ENCODE data around the gene ZNF836.

Gene ZNF836

GRCh38 chr19:52170863-52171320, 529 bp downstream of the ZNF836 start:
- H3K27ac ChIP-seq = no peak overlapping the region
- TF ChIP-seq FOXP2 (optimal IDR thresholded peaks at IDR 0.05; ENCODE audit: control extremely low read depth, extremely low read length, insufficient read depth) (no peak), EZH2 (IDR thresholded peaks at IDR 0.05) (no peak), POLR2AphosphoS5 (IDR thresholded peaks at IDR 0.05; ENCODE audit: borderline replicate concordance, low read depth, low read length) (no peak)

DNA sequence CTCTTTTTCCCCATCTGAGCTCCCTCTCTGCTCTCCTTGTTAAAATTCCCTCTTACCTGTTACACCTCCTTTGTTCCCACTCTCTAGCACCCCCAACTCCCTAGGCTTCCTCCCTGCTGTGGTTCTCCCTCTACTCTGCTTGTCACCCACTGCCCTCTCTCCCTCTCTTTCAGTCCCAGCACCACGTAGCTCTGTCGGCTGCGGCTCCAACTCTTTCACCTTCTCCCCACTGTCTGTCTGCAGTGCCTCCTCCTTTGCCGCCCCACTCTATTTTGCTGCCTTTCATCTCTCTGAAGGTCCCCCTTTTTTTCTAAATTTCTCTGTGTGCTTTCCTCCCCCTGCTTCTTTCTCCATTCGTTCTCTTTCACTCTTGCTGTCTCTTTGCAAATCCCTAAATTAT, 1.1 kb downstream of the ZNF836 start:
- no peak for DNase-seq (ENCODE audit: low read depth, low spot score)
- Histone ChIP-seq H3K27ac (no peak overlapping the region), H3K9ac (ENCODE audit: insufficient read length) (no peak overlapping the region), H3K9me3 (ENCODE audit: low read depth, low read length) (peaks cover 3% of the 10 kb centered on the region), H3K4me3 (peak overlapping the region; percentile 81), H3K36me3 (ENCODE audit: insufficient read depth, low read length) (peaks cover 8% of the 10 kb centered on the region; the same call in 1 of the 2 replicates)
- TF ChIP-seq POLR2AphosphoS5 (IDR thresholded peaks at IDR 0.05; ENCODE audit: borderline replicate concordance, low read depth, low read length) (no peak), EZH2 (IDR thresholded peaks at IDR 0.05) (no peak), FOXP2 (optimal IDR thresholded peaks at IDR 0.05; ENCODE audit: control extremely low read depth, extremely low read length, insufficient read depth) (no peak)

More at GRCh38 chr19:52170863-52171320, 529 bp downstream of the ZNF836 start:
- H3K36me3 ChIP-seq (ENCODE audit: insufficient read depth, low read length) = peaks cover 8% of the 10 kb centered on the region; the same call in 1 of the 2 replicates
- peaks cover 3% of the 10 kb centered on the region for H3K9me3 ChIP-seq (ENCODE audit: low read depth, low read length)
- H3K4me3 ChIP-seq = peak overlapping the region; percentile 81
- H3K9ac ChIP-seq (ENCODE audit: insufficient read length) = peak overlapping the region; percentile 79
- DNase-seq (ENCODE audit: low read depth, low spot score) = no peak

DNA sequence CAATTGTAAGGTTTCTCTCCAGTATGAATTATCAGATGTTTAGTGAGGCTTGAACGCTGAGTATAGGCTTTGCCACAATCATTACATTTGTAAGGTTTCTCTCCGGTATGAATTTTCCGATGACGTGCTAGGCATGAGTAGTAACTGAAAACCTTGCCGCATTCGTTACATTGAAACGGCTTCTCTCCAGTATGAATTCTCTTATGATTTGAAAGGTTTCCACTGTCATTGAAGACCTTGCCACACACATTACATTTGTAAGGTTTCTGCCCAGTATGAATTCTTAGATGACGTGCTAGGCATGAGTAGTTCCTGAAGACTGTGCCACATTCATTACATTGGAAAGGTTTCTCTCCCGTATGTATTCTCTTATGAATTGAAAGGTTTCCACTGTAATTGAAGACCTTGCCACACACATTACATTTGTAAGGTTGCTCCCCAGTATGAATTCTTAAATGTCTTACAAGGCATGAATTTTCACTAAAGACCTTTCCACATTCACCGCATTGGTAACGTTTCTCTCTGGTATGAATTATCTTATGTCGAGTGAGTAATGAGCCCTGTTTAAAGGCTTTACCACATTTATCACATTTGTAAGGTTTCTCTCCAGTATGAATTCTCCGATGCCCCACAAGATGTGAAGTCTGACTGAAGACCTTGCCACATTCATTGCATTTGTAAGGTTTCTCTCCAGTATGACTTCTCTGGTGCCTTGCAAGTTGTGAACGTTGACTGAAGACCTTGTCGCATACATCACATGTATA, 15.6 kb downstream of the ZNF836 start:
- no peaks in the 10 kb centered on the region; the same call in 1 of the 2 replicates for H3K36me3 ChIP-seq (ENCODE audit: insufficient read depth, low read length)

GRCh38 chr19:52148256-52148655, 23.2 kb downstream of the ZNF836 start:
- H3K9me3 ChIP-seq (ENCODE audit: low read depth, low read length) = no peaks in the 10 kb centered on the region; the same call in 1 of the 2 replicates
- H3K9ac ChIP-seq (ENCODE audit: insufficient read length) = no peak overlapping the region
- H3K4me3 ChIP-seq = no peak overlapping the region
- no peak for TF ChIP-seq EZH2 (IDR thresholded peaks at IDR 0.05)
- no peak for TF ChIP-seq FOXP2 (optimal IDR thresholded peaks at IDR 0.05; ENCODE audit: control extremely low read depth, extremely low read length, insufficient read depth)
- no peak for TF ChIP-seq POLR2AphosphoS5 (IDR thresholded peaks at IDR 0.05; ENCODE audit: borderline replicate concordance, low read depth, low read length)
- no peak for DNase-seq (ENCODE audit: low read depth, low spot score)
- H3K27ac ChIP-seq = no peak overlapping the region
- no peaks in the 10 kb centered on the region for H3K36me3 ChIP-seq (ENCODE audit: insufficient read depth, low read length)

More for the DNA sequence above, 15.6 kb downstream of the ZNF836 start:
- Histone ChIP-seq H3K27ac (no peak overlapping the region), H3K9ac (ENCODE audit: insufficient read length) (no peak overlapping the region), H3K4me3 (no peak overlapping the region), H3K9me3 (ENCODE audit: low read depth, low read length) (peaks cover 12% of the 10 kb centered on the region; the same call in 1 of the 2 replicates)
- no peak for DNase-seq (ENCODE audit: low read depth, low spot score)
- TF ChIP-seq EZH2 (IDR thresholded peaks at IDR 0.05) (no peak), POLR2AphosphoS5 (IDR thresholded peaks at IDR 0.05; ENCODE audit: borderline replicate concordance, low read depth, low read length) (no peak), FOXP2 (optimal IDR thresholded peaks at IDR 0.05; ENCODE audit: control extremely low read depth, extremely low read length, insufficient read depth) (no peak)

GRCh38 chr19:52142001-52142595, 29.3 kb downstream of the ZNF836 start:
- Histone ChIP-seq H3K36me3 (ENCODE audit: insufficient read depth, low read length) (peaks cover 10% of the 10 kb centered on the region), H3K9ac (ENCODE audit: insufficient read length) (no peak overlapping the region), H3K4me3 (no peak overlapping the region), H3K27ac (no peak overlapping the region), H3K9me3 (ENCODE audit: low read depth, low read length) (peaks cover 5% of the 10 kb centered on the region; the same call in 1 of the 2 replicates)
- no peak for DNase-seq (ENCODE audit: low read depth, low spot score)
- no peak for TF ChIP-seq EZH2 (IDR thresholded peaks at IDR 0.05)
- no peak for TF ChIP-seq POLR2AphosphoS5 (IDR thresholded peaks at IDR 0.05; ENCODE audit: borderline replicate concordance, low read depth, low read length)
- TF ChIP-seq FOXP2 (optimal IDR thresholded peaks at IDR 0.05; ENCODE audit: control extremely low read depth, extremely low read length, insufficient read depth) = no peak

GRCh38 chr19:52141203-52141602, 30.2 kb downstream of the ZNF836 start:
- Histone ChIP-seq H3K27ac (no peak overlapping the region), H3K9ac (ENCODE audit: insufficient read length) (no peak overlapping the region), H3K9me3 (ENCODE audit: low read depth, low read length) (peaks cover 10% of the 10 kb centered on the region; the same call in 1 of the 2 replicates), H3K4me3 (no peak overlapping the region), H3K36me3 (ENCODE audit: insufficient read depth, low read length) (peaks cover 16% of the 10 kb centered on the region)
- no peak for TF ChIP-seq FOXP2 (optimal IDR thresholded peaks at IDR 0.05; ENCODE audit: control extremely low read depth, extremely low read length, insufficient read depth)
- TF ChIP-seq POLR2AphosphoS5 (IDR thresholded peaks at IDR 0.05; ENCODE audit: borderline replicate concordance, low read depth, low read length) = no peak
- TF ChIP-seq EZH2 (IDR thresholded peaks at IDR 0.05) = no peak
- no peak for DNase-seq (ENCODE audit: low read depth, low spot score)

GRCh38 chr19:52140032-52140710, 31.2 kb downstream of the ZNF836 start:
- peak overlapping the region; percentile 12 for H3K9ac ChIP-seq (ENCODE audit: insufficient read length)

More at GRCh38 chr19:52140032-52140710, 31.2 kb downstream of the ZNF836 start:
- peaks cover 22% of the 10 kb centered on the region for H3K36me3 ChIP-seq (ENCODE audit: insufficient read depth, low read length)
- peak overlapping the region; percentile 96 for H3K4me3 ChIP-seq
- peaks cover 14% of the 10 kb centered on the region for H3K9me3 ChIP-seq (ENCODE audit: low read depth, low read length)
- no peak for DNase-seq (ENCODE audit: low read depth, low spot score)
- no peak for TF ChIP-seq EZH2 (IDR thresholded peaks at IDR 0.05)
- TF ChIP-seq POLR2AphosphoS5 (IDR thresholded peaks at IDR 0.05; ENCODE audit: borderline replicate concordance, low read depth, low read length) = no peak
- TF ChIP-seq FOXP2 (optimal IDR thresholded peaks at IDR 0.05; ENCODE audit: control extremely low read depth, extremely low read length, insufficient read depth) = no peak
- peak overlapping the region; percentile 38; the same call in 1 of the 2 replicates for H3K27ac ChIP-seq
